GM11168 (cell line): Measurements from ENCODE around the gene HCST.
"Not testable (repeated sequence)": the region's sequence is repeated elsewhere in the genome, so short reads cannot be mapped to it uniquely, and the experiment has no call there.

Experiments
- in situ Hi-C: fragments of 300-500 bp; cut with MboI; formaldehyde crosslinking; loops from one replicate; pipeline ENCODE4 v1.12.0; 2022; ENCODE audit warnings: low sequenced_read_pairs; ENCODE audit not compliant: unreplicated experiment

The HCST gene

DNA sequence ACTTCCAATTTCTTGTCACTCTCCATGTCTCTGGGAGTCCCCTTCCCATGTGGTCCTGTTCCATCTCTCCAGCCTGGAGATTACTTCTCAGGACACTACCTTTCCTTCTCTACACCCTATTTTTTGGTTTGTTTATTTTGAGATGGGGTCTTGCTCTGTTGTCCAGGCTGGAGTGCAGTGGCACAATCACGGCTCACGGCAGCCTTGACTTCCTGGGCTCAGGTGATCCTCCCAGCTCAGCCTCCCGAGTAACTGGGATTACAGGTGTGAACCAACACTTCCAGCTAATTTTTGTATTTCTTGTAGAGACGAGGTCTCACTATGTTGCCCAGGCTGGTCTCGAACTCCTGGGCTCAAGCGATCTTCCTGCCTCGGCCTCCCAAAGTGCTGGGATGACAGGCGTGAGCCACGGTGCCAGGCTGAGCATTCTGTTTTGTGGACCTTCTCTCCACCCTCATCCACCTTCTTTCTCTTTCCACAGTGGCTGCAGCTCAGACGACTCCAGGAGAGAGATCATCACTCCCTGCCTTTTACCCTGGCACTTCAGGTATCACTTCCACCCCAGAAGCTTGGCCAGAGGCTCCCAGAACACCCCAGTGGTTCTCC, 644 bp downstream of the HCST start:
- in situ Hi-C loops, result no loop called here

DNA sequence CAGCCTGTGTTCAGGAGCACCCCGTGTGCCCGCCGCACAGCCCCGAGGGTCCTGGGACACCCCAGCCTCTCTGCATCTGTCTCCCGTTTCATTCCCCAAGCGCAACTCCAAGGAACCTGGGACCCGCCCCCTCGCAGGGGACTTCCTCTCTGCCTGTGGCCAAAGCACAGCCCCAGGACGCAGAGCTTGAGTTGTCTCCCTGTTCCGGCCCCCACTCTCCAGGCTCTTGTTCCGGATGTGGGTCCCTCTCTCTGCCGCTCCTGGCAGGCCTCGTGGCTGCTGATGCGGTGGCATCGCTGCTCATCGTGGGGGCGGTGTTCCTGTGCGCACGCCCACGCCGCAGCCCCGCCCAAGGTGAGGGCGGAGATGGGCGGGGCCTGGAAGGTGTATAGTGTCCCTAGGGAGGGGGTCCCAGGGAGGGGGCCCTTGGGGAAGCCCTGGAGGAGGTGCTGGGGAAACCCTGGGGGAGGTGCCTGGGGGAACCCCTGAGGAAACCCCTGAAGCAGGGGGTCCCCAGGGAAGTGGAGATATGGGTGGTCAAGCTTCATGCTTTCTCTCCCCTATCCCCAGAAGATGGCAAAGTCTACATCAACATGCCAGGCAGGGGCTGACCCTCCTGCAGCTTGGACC, 1.3 kb downstream of the HCST start:
- in situ Hi-C loops, result no loop called here

- in situ Hi-C loops, result no loop called here
Measured at GRCh38 chr19:35904311-35905068, 2.2 kb downstream of the HCST start.

DNA sequence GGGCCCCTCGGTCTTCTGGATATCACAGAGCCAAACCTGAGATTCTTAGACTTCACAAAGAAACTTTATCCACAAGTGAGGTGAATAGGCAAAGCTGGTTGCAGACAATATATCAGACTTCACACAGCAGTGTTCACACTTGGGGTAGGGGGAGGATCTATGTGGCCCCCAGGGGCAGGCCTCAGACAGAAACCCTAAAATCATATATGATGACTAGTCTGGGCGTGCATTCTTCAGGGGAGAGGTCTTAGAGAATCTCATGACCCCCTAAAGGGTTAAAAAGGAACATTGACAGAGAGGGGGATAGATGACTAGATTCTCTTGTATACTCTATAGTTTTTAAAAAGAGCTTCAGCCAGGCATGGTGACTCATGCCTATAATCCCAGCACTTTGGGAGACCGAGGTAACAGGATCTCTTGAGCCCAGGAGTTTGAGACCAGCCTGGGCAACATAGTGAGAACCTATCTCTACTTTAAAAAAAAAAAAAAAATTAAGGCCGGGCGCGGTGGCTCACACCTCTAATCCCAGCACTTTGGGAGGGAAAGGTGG, 2.9 kb downstream of the HCST start:
- in situ Hi-C loops, result no loop called here

- in situ Hi-C loops, result no loop called here
Measured at GRCh38 chr19:35907377-35907745, 5.0 kb downstream of the HCST start.

DNA sequence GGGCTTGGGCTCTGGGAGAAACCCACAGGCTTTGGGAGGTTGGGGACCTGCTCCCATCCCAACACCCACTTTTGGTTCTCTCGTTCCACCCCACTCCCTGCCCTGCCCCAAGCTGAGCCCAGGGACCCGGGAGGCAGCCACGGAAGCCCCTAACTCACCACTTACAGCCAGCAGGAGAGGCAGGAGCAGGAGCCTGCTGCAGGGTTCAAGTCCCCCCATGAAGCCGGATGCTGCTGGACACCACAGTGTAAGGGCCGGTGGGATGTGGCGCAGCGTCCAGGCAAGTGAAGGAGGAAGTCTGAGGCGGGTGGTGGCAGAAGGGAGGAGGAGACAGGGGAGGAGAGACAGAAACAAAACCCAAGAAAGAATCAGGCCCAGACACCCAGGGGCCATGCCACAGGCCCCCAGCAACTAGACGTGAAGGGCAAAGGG, 5.7 kb downstream of the HCST start, which contains the start of gene TYROBP:
Gene TYROBP, minus strand, starts transcription at position 286 of the 432 bp plus-strand sequence. Its CDS starts 67 bp downstream, at position 219.
- in situ Hi-C loops, result no loop called here

GRCh38 chr19:35908973-35909683, 6.8 kb downstream of the HCST start:
- in situ Hi-C loops, result no loop called here

DNA sequence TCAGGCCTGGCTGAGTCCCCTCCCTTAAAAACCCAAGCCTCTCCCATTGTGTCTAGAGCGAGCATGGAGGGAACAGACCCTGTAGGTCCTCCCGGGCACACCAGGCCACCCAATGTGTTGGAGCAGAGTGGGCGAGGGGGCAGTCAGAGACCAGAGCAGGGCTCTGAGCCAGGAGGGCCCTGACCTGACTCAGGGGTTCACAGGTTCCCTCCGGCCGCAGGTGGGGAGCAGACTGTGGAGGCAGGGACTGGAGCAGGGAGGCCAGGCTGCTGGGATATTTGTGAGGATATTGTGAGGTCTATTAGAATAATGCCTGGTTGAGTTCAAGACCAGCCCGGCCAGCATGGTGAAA, 7.3 kb downstream of the HCST start:
- in situ Hi-C loops, result no loop called here

- in situ Hi-C loops, result not testable (repeated sequence)
Measured at GRCh38 chr19:35910355-35910754, 8.0 kb downstream of the HCST start.

- in situ Hi-C loops, result no loop called here
Measured at GRCh38 chr19:35911173-35911572, 8.8 kb downstream of the HCST start.

DNA sequence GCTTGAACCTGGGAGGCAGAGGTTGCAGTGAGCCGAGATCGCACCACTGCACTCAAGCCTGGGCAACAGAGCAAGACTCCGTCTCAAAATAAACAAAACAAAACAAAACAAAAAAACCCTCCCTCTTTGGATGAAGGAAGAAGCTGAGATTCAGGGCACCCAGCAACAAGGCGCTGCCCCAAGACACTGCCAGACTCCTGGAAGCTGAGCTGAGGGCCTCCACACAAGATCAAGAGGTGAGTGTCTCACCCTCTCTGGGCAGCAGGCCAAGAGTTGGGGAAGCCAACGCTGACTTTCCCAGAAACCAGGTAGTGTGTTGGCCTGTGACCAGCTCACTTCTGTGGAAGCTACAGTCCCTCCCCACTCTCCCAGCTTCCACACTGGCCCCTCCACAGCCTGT, 9.5 kb downstream of the HCST start:
- in situ Hi-C loops, result no loop called here

DNA sequence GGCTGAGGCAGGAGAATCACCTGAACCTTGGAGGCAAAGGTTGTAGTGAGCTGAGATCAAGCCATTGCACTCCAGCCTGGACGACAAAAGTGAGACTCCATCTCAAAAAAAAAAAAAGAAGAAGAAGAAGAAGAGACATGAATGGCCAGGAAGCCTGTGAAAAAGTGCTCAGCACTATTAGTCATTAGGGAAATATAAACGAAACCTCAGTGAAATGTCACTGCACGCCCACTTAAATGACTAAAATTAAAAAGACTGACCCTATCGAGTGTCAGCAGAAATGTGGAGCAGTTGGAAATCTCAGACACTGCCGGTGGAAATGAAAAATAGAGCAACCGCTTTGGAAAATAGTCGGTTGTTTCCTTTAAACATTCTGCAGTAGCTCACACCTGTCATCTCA, 11.3 kb downstream of the HCST start:
- in situ Hi-C loops, result no loop called here

DNA sequence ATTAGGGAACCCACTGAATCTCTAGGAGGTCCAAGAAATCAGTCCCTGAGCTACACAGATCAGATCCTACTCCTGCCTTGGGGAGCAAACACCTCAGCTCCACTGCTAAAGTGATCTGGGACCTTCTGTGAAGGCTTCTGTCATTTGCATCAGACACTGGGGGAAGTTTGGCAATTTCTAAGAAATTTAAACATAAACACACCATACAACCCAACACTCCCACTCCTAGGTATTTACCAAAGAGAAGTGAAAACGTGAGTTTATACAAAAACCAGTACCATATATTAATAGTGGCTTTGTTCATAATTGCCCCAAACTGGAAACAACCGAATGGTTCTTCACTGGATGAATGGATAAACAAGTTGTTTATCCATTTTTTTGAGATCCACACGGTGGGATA, 13.1 kb downstream of the HCST start:
- in situ Hi-C loops, result no loop called here

DNA sequence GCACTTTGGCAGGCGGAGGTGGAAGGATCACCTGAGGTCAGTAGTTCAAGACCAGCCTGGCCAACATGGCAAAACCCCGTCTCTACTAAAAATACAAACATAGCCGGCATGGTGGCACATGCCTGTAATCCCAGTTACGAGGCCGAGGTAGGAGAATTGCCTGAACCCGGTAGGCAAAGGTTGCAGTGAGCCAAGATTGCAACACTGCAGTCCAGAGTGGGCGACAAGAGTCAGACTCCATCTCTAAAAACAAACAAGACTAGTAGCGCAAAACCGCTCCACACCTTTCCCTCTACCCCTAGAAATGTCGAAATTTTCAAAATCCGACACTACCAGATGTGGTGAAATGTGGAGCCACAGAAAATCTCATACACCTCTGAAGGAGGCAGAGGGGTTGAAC, 17.0 kb downstream of the HCST start:
- in situ Hi-C loops, result no loop called here

DNA sequence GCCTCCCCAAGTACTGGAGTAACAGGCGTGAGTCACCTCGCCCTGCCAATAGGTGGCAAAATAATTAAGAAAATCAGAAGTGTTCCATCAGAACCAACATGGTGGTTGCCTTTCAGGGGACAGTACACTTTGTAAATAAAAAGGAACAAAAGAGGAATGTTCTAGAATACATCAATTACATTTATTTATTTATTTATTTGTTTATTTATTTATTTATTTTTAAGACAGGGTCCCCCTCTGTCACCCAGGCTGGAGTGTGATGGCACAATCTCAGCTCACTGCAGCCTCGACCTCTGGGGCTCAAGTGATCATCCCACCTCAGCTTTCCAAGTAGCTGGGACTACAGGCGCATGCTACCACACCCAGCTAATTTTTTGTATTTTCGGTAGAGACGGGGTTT, 18.7 kb downstream of the HCST start:
- in situ Hi-C loops, result no loop called here

GRCh38 chr19:35925501-35925900, 23.2 kb downstream of the HCST start:
- in situ Hi-C loops, result no loop called here

DNA sequence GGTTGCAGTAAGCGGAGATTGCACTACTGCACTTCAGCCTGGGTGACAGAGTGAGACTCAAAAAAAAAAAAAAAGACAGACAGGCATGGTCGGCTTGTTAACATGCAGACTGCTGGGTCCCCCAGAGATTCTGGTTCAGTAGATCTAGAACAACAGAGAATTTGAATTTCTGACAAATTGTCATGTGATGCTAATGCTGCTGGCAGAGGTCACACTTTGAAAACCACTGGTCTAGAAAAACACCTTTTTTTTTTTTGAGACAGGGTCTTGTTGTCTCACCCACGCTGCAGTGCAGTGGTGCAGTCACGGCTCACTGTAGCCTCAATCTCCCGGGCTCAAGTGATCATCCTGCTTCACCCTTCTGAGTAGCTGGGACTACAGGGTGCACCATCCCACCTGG, 26.2 kb downstream of the HCST start:
- in situ Hi-C loops, result no loop called here

GRCh38 chr19:35929876-35930275, 27.5 kb downstream of the HCST start:
- in situ Hi-C loops, result loop anchor here (5.0 kb wide), 1 partner anchor 53 kb away; no protein-coding TSS in a partner anchor

- in situ Hi-C loops, result loop anchor here (5.0 kb wide), 1 partner anchor 54 kb away; no protein-coding TSS in a partner anchor
Measured at GRCh38 chr19:35931161-35931873, 29.0 kb downstream of the HCST start.

GRCh38 chr19:35931874-35932202, 29.5 kb downstream of the HCST start:
- in situ Hi-C loops, result loop anchor here (5.0 kb wide), 1 partner anchor 55 kb away; no protein-coding TSS in a partner anchor
